K562 (cell line): Measurements from ENCODE around the gene SCYL1. TPM values are rescaled to one million over a fixed set of nuclear protein-coding genes. Genes with fewer than 3 reads are reported as not detected.

ENCODE experiments used
- AFF1 ChIP-seq, 2 experiments: fragments of 450-650 bp; IDR thresholded peaks; 2 replicates each; pipeline ENCODE4 v1.6.1; 2018; ENCODE audit warnings: mild to moderate bottlenecking in 2 of 2, low read depth in 1 of 2; ENCODE audit not compliant: partially characterized antibody in 2 of 2
- BMI1 ChIP-seq: fragments of 150-350 bp; IDR thresholded peaks from 2 replicates; pipeline ENCODE4 v1.6.1; 2014; ENCODE audit warnings: low read length
- CBX5 ChIP-seq: IDR thresholded peaks from 2 replicates; pipeline ENCODE4 v1.6.1; 2014; ENCODE audit warnings: low read depth, borderline replicate concordance
- FOXA3 ChIP-seq, 2 experiments: fragments of 450-650 bp in 1 of 2; sonication (generic) in 1 of 2; formaldehyde crosslinking; IDR thresholded peaks in 1 of 2; conservative IDR thresholded peaks in 1 of 2; 2 replicates each; pipeline versions ENCODE4 v1.4.0 to v1.8.0; 2020 to 2022; ENCODE audit warnings: mild to moderate bottlenecking in 2 of 2, missing genetic modification reagents in 1 of 2
- FUS ChIP-seq: fragments of 200-400 bp; formaldehyde crosslinking; optimal IDR thresholded peaks from 2 replicates; pipeline ENCODE3; 2017; ENCODE audit warnings: low read depth, low read length
- JUND ChIP-seq, 2 experiments: IDR thresholded peaks; 2 replicates in 1 of 2; 3 replicates in 1 of 2; pipeline ENCODE4 v1.6.1; 2011; ENCODE audit warnings: borderline replicate concordance in 2 of 2, low read depth in 2 of 2, low read length in 2 of 2, improper control_type of control experiment in 1 of 2, missing biosample characterization in 1 of 2, missing genetic modification characterization in 1 of 2, missing genetic modification reagents in 1 of 2
- NFIX ChIP-seq: fragments of 250-450 bp; sonication (Bioruptor Pico); IDR thresholded peaks from 2 replicates; pipeline ENCODE4 v1.4.0; 2020; ENCODE audit warnings: low read depth, mild to moderate bottlenecking, moderate library complexity
- POLR2H ChIP-seq: IDR thresholded peaks from 2 replicates; pipeline ENCODE4 v1.6.1; 2016; ENCODE audit warnings: missing genetic modification characterization, low read depth, mild to moderate bottlenecking, control low read depth, missing compliant biosample characterization, moderate library complexity
- TOE1 ChIP-seq, 2 experiments: fragments of 450-650 bp in 1 of 2; sonication (generic) in 1 of 2; formaldehyde crosslinking in 1 of 2; IDR thresholded peaks; 2 replicates each; pipeline versions ENCODE4 v1.7.1 to v1.8.0; 2016 to 2022; ENCODE audit warnings: borderline replicate concordance in 2 of 2, mild to moderate bottlenecking in 2 of 2, antibody characterized with exemption in 1 of 2, inconsistent platforms in 1 of 2, low read depth in 1 of 2, missing genetic modification reagents in 1 of 2, moderate library complexity in 1 of 2
- ZBTB40 ChIP-seq, 2 experiments: fragments of 450-650 bp in 1 of 2; sonication (generic) in 1 of 2; formaldehyde crosslinking in 1 of 2; IDR thresholded peaks; 2 replicates each; pipeline versions ENCODE4 v1.7.1 to v1.9.0; 2016 to 2022; ENCODE audit warnings: inconsistent platforms in 1 of 2, mild to moderate bottlenecking in 1 of 2, missing genetic modification reagents in 1 of 2
- polyA plus RNA-seq, 8 experiments: library from polyadenylated mRNA; depleted of rRNA in 4 of 8; stranded (reverse) in 5 of 8; unstranded in 3 of 8; fragments of >200 nt; fragmentation: Nextera tagmentation in 2 of 8; fragmentation: Illumina TruSeq in 1 of 8; extraction: Ambion mirVana in 2 of 8; extraction: Trizol in 1 of 8; gene quantifications; 2 replicates each; pipeline versions ENCODE4 v1.2.1 to v1.2.3, GENCODE V29; 2011 to 2014; ENCODE audit warnings: inconsistent platforms in 1 of 8, missing spikeins in 1 of 8
- total RNA-seq, 7 experiments: library from RNA; depleted of rRNA in 6 of 7; stranded (reverse); fragments of >200 nt in 6 of 7; fragmentation: Illumina TruSeq in 2 of 7; extraction: Trizol in 2 of 7; gene quantifications; 2 replicates each; pipeline versions ENCODE4 v1.2.1 to v1.2.3, GENCODE V29; 2011 to 2021; ENCODE audit warnings: low replicate concordance in 1 of 7
- TF ChIP-seq, protein P1 (sequence below): fragments of 450-650 bp; formaldehyde crosslinking; IDR thresholded peaks from 2 replicates; pipeline ENCODE4 v1.4.0; 2020; ENCODE audit warnings: mild to moderate bottlenecking, mixed read lengths

Gene SCYL1
- total and polyA plus RNA-seq, 9 of the 15 experiments (the other 6 are each of a cell fraction or from before 2014, with no cell fraction given), result 1.9 to 145 (median 57.6) TPM

DNA sequence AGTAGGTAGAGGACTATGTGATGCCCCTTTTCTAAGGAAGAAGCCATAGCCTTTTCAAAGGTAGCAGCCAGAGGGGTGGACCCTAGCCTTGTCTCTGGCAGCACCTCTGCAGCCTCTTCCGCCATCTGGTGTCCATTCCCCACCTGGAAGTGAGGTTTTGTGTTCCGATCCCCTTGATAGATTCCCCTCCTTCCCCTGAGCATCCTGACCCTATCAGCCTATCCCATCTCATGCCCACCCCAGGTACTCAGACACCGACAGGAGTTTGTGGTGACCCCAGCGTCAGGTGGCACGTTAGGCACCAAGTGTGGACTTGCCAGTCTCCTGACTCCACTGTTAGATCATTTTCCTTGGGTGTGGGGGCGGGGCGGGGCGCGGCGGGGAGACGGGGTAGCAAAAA lies 47.1 kb downstream of the SCYL1 start (continued):
- TF ChIP-seq FOXA3 (CRISPR knock-in tag; conservative IDR thresholded peaks at IDR 0.05 in 1 of 2, IDR thresholded peaks at IDR 0.05 in 1 of 2) (no peak), POLR2H (tag) (no peak), ZBTB40 (IDR thresholded peaks at IDR 0.05) (0 out of 2 replicates have a peak, but pooled peaks have one; percentile 19), ZBTB40 (CRISPR knock-in tag; IDR thresholded peaks at IDR 0.05) (no peak), BMI1 (no peak), JUND (IDR thresholded peaks at IDR 0.05; ENCODE audit: borderline replicate concordance, low read depth, low read length) (0 out of 2 replicates have a peak, but pooled peaks have one; percentile 13), JUND (tag; IDR thresholded peaks at IDR 0.05; ENCODE audit: borderline replicate concordance, low read depth, low read length) (no peak), AFF1 (IDR thresholded peaks at IDR 0.05; ENCODE audit: low read depth in 1 of 2, partially characterized antibody in 2 of 2) (no peak), NFIX (CRISPR knock-in tag) (no peak), CBX5 (no peak), TOE1 (IDR thresholded peaks at IDR 0.05; ENCODE audit: borderline replicate concordance) (no peak), TOE1 (CRISPR knock-in tag; IDR thresholded peaks at IDR 0.05; ENCODE audit: borderline replicate concordance, low read depth) (no peak), FUS (no peak)
- TF ChIP-seq, protein P1, sequence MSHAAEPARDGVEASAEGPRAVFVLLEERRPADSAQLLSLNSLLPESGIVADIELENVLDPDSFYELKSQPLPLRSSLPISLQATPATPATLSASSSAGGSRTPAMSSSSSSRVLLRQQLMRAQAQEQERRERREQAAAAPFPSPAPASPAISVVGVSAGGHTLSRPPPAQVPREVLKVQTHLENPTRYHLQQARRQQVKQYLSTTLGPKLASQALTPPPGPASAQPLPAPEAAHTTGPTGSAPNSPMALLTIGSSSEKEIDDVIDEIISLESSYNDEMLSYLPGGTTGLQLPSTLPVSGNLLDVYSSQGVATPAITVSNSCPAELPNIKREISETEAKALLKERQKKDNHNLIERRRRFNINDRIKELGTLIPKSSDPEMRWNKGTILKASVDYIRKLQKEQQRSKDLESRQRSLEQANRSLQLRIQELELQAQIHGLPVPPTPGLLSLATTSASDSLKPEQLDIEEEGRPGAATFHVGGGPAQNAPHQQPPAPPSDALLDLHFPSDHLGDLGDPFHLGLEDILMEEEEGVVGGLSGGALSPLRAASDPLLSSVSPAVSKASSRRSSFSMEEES (CRISPR knock-in tag), result no peak
